Panc1 (cell line): Measurements from ENCODE around the gene RNF130. TPM values are rescaled to one million over a fixed set of nuclear protein-coding genes. Genes with fewer than 3 reads are reported as not detected.

Experiments used
- ATAC-seq: fragments of 200-7000 bp; cut with Tn5 transposase; 2 replicates; pipeline ENCODE4 v1.9.1; 2020; ENCODE audit warnings: mild to moderate bottlenecking, moderate library complexity
- BruUV-seq: library from RNA; stranded (reverse); fragments of 400-500 nt; replicated peaks from 2 replicates; lab custom pipeline; 2021; lab: Mats Ljungman, UMichigan
- CTCF ChIA-PET: fragments of 300-600 bp; sonication (Branson Sonifier 250); formaldehyde crosslinking; loops from one replicate; lab custom pipeline; 2022; ENCODE audit warnings: antibody characterized with exemption; lab: Charles Lee
- POLR2A ChIA-PET: fragments of 300-600 bp; sonication (Branson Sonifier 250); formaldehyde crosslinking; loops from one replicate; lab custom pipeline; 2022; ENCODE audit warnings: antibody characterized with exemption; lab: Charles Lee
- DNase-seq: peaks from one replicate; pipeline ENCODE4 v3.0.0-alpha.2; 2010; ENCODE audit warnings: low read depth, low spot score
- H3K27ac ChIP-seq: 2 replicates; pipeline ENCODE4 v1.5.1; 2011; ENCODE audit warnings: mild to moderate bottlenecking, low read length, inconsistent platforms
- H3K27me3 ChIP-seq: fragments of 200-500 bp; sonication (Bioruptor generic); 2 replicates; pipeline ENCODE4 v1.6.0; 2014; ENCODE audit warnings: low read length, inconsistent platforms; ENCODE audit not compliant: control insufficient read depth, insufficient read depth
- H3K36me3 ChIP-seq: fragments of 200-500 bp; sonication (Bioruptor generic); 2 replicates; pipeline ENCODE4 v1.5.1; 2014; ENCODE audit warnings: inconsistent platforms, mild to moderate bottlenecking, low read length, moderate library complexity; ENCODE audit not compliant: control insufficient read depth, insufficient read depth
- H3K4me1 ChIP-seq: 2 replicates; pipeline ENCODE4 v1.5.1; 2011; ENCODE audit warnings: inconsistent platforms, mild to moderate bottlenecking, low read length, moderate library complexity; ENCODE audit not compliant: control insufficient read depth, insufficient read depth
- H3K4me3 ChIP-seq, 2 experiments: 2 replicates each; pipeline ENCODE4 v1.5.1; 2011 to 2012; ENCODE audit warnings: low read depth in 2 of 2, low read length in 2 of 2, mild to moderate bottlenecking in 2 of 2, inconsistent platforms in 1 of 2, moderate library complexity in 1 of 2
- H3K9me3 ChIP-seq: fragments of 200-500 bp; sonication (Bioruptor generic); 2 replicates; pipeline ENCODE4 v1.5.1; 2014; ENCODE audit warnings: low read depth, mild to moderate bottlenecking, inconsistent platforms, low read length, moderate library complexity; ENCODE audit not compliant: control insufficient read depth, insufficient read depth
- CTCF ChIP-seq: fragments of 450-650 bp; IDR thresholded peaks from 2 replicates; pipeline ENCODE4 v1.5.1; 2017; ENCODE audit warnings: mild to moderate bottlenecking
- POLR2AphosphoS5 ChIP-seq: IDR thresholded peaks from 2 replicates; pipeline ENCODE4 v1.6.1; 2012; ENCODE audit warnings: mild to moderate bottlenecking, low read depth, low read length, moderate library complexity
- SIN3A ChIP-seq: IDR thresholded peaks from 2 replicates; pipeline ENCODE4 v1.6.1; 2012; ENCODE audit warnings: low read depth, mild to moderate bottlenecking, low read length, moderate library complexity, borderline replicate concordance; ENCODE audit not compliant: insufficient read depth
- TCF7L2 ChIP-seq: IDR thresholded peaks from 2 replicates; pipeline ENCODE4 v1.6.1; 2011; ENCODE audit warnings: mild to moderate bottlenecking, low read depth, low read length, inconsistent platforms
- in situ Hi-C: cut with HindIII; loops from 2 replicates; pipeline ENCODE4 v1.10.0; 2016; ENCODE audit warnings: low sequenced_read_pairs, low pct_unique_long_range_greater_than_20kb
- intact Hi-C: fragments of 100-400 bp; cut with micrococcal nuclease; formaldehyde crosslinking; loops from one replicate; pipeline ENCODE4 v1.10.0; 2022; ENCODE audit not compliant: unreplicated experiment
- total RNA-seq: library from RNA; stranded (reverse); gene quantifications from one replicate; pipeline ENCODE4 v1.2.1, GENCODE V29; 2021; ENCODE audit not compliant: unreplicated experiment
- TF ChIP-seq, protein P1 (sequence below), 2 experiments: IDR thresholded peaks; 2 replicates each; pipeline ENCODE4 v1.6.1; 2011 to 2012; ENCODE audit warnings: low read depth in 2 of 2, control low read depth in 1 of 2, low read length in 1 of 2, mild to moderate bottlenecking in 1 of 2, moderate library complexity in 1 of 2; ENCODE audit not compliant: insufficient read depth in 1 of 2

Gene RNF130
- total RNA-seq, 1 experiment from 2014 or later = 73.1 TPM

GRCh38 chr5:180097926-180098325, 26.4 kb upstream of the RNF130 start:
- Histone ChIP-seq H3K27me3 (no peaks in the 10 kb centered on the region), H3K9me3 (no peaks in the 10 kb centered on the region), H3K4me3 (no peak overlapping the region), H3K4me1 (no peaks in the 10 kb centered on the region), H3K36me3 (no peaks in the 10 kb centered on the region), H3K27ac (no peak overlapping the region)
- CTCF ChIA-PET = no interaction called here
- no peak for DNase-seq
- TF ChIP-seq CTCF (no peak), POLR2AphosphoS5 (no peak), SIN3A (no peak), TCF7L2 (no peak)
- TF ChIP-seq, protein P1, sequence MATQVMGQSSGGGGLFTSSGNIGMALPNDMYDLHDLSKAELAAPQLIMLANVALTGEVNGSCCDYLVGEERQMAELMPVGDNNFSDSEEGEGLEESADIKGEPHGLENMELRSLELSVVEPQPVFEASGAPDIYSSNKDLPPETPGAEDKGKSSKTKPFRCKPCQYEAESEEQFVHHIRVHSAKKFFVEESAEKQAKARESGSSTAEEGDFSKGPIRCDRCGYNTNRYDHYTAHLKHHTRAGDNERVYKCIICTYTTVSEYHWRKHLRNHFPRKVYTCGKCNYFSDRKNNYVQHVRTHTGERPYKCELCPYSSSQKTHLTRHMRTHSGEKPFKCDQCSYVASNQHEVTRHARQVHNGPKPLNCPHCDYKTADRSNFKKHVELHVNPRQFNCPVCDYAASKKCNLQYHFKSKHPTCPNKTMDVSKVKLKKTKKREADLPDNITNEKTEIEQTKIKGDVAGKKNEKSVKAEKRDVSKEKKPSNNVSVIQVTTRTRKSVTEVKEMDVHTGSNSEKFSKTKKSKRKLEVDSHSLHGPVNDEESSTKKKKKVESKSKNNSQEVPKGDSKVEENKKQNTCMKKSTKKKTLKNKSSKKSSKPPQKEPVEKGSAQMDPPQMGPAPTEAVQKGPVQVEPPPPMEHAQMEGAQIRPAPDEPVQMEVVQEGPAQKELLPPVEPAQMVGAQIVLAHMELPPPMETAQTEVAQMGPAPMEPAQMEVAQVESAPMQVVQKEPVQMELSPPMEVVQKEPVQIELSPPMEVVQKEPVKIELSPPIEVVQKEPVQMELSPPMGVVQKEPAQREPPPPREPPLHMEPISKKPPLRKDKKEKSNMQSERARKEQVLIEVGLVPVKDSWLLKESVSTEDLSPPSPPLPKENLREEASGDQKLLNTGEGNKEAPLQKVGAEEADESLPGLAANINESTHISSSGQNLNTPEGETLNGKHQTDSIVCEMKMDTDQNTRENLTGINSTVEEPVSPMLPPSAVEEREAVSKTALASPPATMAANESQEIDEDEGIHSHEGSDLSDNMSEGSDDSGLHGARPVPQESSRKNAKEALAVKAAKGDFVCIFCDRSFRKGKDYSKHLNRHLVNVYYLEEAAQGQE (IDR thresholded peaks at IDR 0.05; ENCODE audit: insufficient read depth in 1 of 2, low read depth in 2 of 2, low read length in 1 of 2) = no peak
- intact Hi-C loops (loop anchor here (10.0 kb wide), 1 partner anchor 243 kb away; the partner anchor contains the start of gene MRNIP), in situ Hi-C loops (no loop called here)
- POLR2A ChIA-PET = no interaction called here
- no TSS peak for BruUV-seq
- ATAC-seq = no peak

- TF ChIP-seq SIN3A (no peak), CTCF (no peak), TCF7L2 (no peak), POLR2AphosphoS5 (no peak)
- TF ChIP-seq, protein P1 (IDR thresholded peaks at IDR 0.05; ENCODE audit: insufficient read depth in 1 of 2, low read depth in 2 of 2, low read length in 1 of 2) = no peak
- no peaks in the 10 kb centered on the region for H3K4me1 ChIP-seq
- ChIA-PET POLR2A (no interaction called here), CTCF (no interaction called here)
- intact Hi-C loops (loop anchor here (10.0 kb wide), 1 partner anchor 243 kb away; the partner anchor contains the start of gene MRNIP), in situ Hi-C loops (no loop called here)
- ATAC-seq (peak; percentile 66; the same call in 1 of the 2 replicates), DNase-seq (no peak)
- no peak overlapping the region for H3K27ac ChIP-seq
- no peaks in the 10 kb centered on the region for H3K9me3 ChIP-seq
- no peaks in the 10 kb centered on the region for H3K36me3 ChIP-seq
- no peak overlapping the region for H3K4me3 ChIP-seq
- no TSS peak for BruUV-seq
- no peaks in the 10 kb centered on the region for H3K27me3 ChIP-seq
These were observed 25.8 kb upstream of the RNF130 start for GRCh38 chr5:180097163-180097894.
